Measurements from ENCODE around the gene PER2.

Gene PER2

GRCh38 chr2:238305965-238306671, 17.7 kb upstream of the PER2 start:
- no peak for DNase-seq

- no peak for DNase-seq
Measured at GRCh38 chr2:238305092-238305862, 16.9 kb upstream of the PER2 start.

GRCh38 chr2:238304116-238304515, 15.7 kb upstream of the PER2 start:
- DNase-seq: no peak

GRCh38 chr2:238302751-238303150, 14.3 kb upstream of the PER2 start:
- DNase-seq: no peak

GRCh38 chr2:238302087-238302486, 13.7 kb upstream of the PER2 start:
- DNase-seq: no peak

- no peak for DNase-seq
Measured at GRCh38 chr2:238299803-238300202, 11.4 kb upstream of the PER2 start.

- DNase-seq: no peak
Measured at GRCh38 chr2:238296638-238297457, 8.4 kb upstream of the PER2 start.

- DNase-seq: no peak
Measured at GRCh38 chr2:238295144-238296112, 7.0 kb upstream of the PER2 start.

GRCh38 chr2:238294393-238295143, 6.2 kb upstream of the PER2 start:
- DNase-seq: no peak

GRCh38 chr2:238294046-238294392, 5.6 kb upstream of the PER2 start:
- no peak for DNase-seq

- no peak for DNase-seq
Measured at GRCh38 chr2:238291550-238292281, 3.3 kb upstream of the PER2 start.

GRCh38 chr2:238290715-238291549, 2.5 kb upstream of the PER2 start:
- DNase-seq: no peak

- DNase-seq: no peak
Measured at GRCh38 chr2:238290091-238290509, 1.7 kb upstream of the PER2 start.

GRCh38 chr2:238289574-238289973, 1.2 kb upstream of the PER2 start:
- no peak for DNase-seq

- peak; percentile 90 for DNase-seq
Measured at GRCh38 chr2:238288650-238289573, 502 bp upstream of the PER2 start.

GRCh38 chr2:238286987-238287736, 1.2 kb downstream of the PER2 start:
- DNase-seq: no peak

GRCh38 chr2:238286551-238286950, 1.9 kb downstream of the PER2 start:
- DNase-seq: no peak

GRCh38 chr2:238286095-238286494, 2.3 kb downstream of the PER2 start:
- DNase-seq: no peak
